ENCODE data around the gene UTP18. TPM values are rescaled to one million over a fixed set of nuclear protein-coding genes. Genes with fewer than 3 reads are reported as not detected.

The UTP18 gene
- total and polyA plus RNA-seq, 9 of the 15 experiments (the other 6 are each of a cell fraction or from before 2014, with no cell fraction given), result 31.1 to 99.2 (median 66.7) TPM

DNA sequence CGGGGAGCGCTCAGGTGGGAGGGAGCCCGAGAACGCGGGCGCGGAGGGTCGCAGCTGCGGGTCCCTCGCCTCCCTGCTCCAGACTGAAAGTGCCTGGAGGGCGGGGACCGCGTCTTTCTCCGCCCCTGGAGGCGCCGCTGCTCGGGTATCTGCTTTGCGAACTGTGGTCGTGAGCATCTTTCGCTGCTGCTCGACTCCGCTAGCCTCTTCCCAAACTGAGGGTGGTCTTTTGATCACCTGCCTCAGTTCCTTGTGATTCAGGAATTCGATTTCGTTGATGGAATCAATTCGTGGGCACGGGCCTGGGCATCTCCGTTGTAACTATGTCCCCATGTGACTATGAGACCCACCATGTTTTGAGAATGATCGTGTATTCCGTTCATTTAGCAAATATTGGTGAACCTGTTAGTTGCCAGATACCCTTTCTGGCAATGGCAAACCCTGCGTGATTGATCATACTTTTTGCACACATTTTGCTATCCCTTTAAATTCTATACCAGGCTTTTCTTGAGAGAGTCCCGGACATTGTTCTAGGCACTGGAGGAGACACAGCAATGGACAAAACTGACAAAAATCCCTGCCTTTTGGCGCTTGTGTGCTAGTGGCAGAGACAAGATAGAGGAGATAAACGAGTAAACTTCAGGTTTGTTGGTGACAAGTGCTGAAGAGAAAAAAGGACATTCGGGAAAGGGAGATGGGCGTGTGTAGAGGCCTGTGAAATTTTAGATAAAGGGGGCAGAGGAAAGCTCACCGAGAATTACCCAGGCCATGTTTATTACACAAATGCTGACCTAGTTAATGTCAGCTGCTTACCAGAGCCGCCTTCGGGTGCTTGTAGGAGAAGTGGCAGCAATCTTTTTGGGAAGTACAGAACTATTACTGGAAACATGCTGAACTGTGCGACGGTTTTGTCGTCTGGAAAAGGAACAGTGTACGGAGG lies 948 bp downstream of the UTP18 start (continued):
- TF ChIP-seq, protein P1, sequence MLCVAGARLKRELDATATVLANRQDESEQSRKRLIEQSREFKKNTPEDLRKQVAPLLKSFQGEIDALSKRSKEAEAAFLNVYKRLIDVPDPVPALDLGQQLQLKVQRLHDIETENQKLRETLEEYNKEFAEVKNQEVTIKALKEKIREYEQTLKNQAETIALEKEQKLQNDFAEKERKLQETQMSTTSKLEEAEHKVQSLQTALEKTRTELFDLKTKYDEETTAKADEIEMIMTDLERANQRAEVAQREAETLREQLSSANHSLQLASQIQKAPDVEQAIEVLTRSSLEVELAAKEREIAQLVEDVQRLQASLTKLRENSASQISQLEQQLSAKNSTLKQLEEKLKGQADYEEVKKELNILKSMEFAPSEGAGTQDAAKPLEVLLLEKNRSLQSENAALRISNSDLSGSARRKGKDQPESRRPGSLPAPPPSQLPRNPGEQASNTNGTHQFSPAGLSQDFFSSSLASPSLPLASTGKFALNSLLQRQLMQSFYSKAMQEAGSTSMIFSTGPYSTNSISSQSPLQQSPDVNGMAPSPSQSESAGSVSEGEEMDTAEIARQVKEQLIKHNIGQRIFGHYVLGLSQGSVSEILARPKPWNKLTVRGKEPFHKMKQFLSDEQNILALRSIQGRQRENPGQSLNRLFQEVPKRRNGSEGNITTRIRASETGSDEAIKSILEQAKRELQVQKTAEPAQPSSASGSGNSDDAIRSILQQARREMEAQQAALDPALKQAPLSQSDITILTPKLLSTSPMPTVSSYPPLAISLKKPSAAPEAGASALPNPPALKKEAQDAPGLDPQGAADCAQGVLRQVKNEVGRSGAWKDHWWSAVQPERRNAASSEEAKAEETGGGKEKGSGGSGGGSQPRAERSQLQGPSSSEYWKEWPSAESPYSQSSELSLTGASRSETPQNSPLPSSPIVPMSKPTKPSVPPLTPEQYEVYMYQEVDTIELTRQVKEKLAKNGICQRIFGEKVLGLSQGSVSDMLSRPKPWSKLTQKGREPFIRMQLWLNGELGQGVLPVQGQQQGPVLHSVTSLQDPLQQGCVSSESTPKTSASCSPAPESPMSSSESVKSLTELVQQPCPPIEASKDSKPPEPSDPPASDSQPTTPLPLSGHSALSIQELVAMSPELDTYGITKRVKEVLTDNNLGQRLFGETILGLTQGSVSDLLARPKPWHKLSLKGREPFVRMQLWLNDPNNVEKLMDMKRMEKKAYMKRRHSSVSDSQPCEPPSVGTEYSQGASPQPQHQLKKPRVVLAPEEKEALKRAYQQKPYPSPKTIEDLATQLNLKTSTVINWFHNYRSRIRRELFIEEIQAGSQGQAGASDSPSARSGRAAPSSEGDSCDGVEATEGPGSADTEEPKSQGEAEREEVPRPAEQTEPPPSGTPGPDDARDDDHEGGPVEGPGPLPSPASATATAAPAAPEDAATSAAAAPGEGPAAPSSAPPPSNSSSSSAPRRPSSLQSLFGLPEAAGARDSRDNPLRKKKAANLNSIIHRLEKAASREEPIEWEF (CRISPR knock-in tag; IDR thresholded peaks at IDR 0.05), result no peak
- TF ChIP-seq ZC3H4 (CRISPR knock-in tag; IDR thresholded peaks at IDR 0.05; ENCODE audit: borderline replicate concordance) (no peak), MYBL2 (IDR thresholded peaks at IDR 0.05; ENCODE audit: low read depth) (no peak), MYBL2 (CRISPR knock-in tag; IDR thresholded peaks at IDR 0.05; ENCODE audit: borderline replicate concordance) (no peak), ZNF586 (CRISPR knock-in tag; conservative IDR thresholded peaks at IDR 0.05) (no peak), RERE (CRISPR knock-in tag; IDR thresholded peaks at IDR 0.05; ENCODE audit: borderline replicate concordance) (no peak), ZNF592 (IDR thresholded peaks at IDR 0.05) (no peak), RBBP5 (IDR thresholded peaks at IDR 0.05; ENCODE audit: borderline replicate concordance, insufficient read depth, low read length, poor library complexity, severe bottlenecking) (peak; percentile 44), ZNF583 (CRISPR knock-in tag; IDR thresholded peaks at IDR 0.05) (no peak)
- TF ChIP-seq, protein P2, sequence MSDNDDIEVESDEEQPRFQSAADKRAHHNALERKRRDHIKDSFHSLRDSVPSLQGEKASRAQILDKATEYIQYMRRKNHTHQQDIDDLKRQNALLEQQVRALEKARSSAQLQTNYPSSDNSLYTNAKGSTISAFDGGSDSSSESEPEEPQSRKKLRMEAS (CRISPR knock-in tag; IDR thresholded peaks at IDR 0.05), result no peak
